GM06990 (cell line): ENCODE data around the gene PPFIA2.

ENCODE experiments used
- DNase-seq: peaks from one replicate; pipeline ENCODE4 v3.0.0-alpha.2; 2011; ENCODE audit not compliant: insufficient read length; ENCODE audit errors: extremely low read depth
- H3K27me3 ChIP-seq: replicated peaks from 2 replicates; pipeline ENCODE4 v1.6.0; 2011; ENCODE audit warnings: low read length; ENCODE audit not compliant: control insufficient read depth, insufficient read depth
- H3K36me3 ChIP-seq: 2 replicates; pipeline ENCODE4 v1.5.1; 2011; ENCODE audit warnings: low read length; ENCODE audit not compliant: control insufficient read depth, insufficient read depth
- H3K4me3 ChIP-seq: replicated peaks from 2 replicates; pipeline ENCODE4 v1.5.1; 2011; ENCODE audit warnings: low read depth, mild to moderate bottlenecking, control low read depth, low read length
- CTCF ChIP-seq: IDR thresholded peaks from 2 replicates; pipeline ENCODE4 v1.5.1; 2011; ENCODE audit warnings: low read length, control low read depth, mild to moderate bottlenecking, inconsistent platforms; ENCODE audit not compliant: insufficient read depth, poor library complexity, severe bottlenecking

The PPFIA2 gene

GRCh38 chr12:81520064-81520945 is 238.8 kb downstream of the PPFIA2 start:
- Histone ChIP-seq H3K36me3 (no peaks in the 10 kb centered on the region), H3K27me3 (no peaks in the 10 kb centered on the region), H3K4me3 (no peak overlapping the region)
- TF ChIP-seq CTCF: no peak
- DNase-seq: no peak

GRCh38 chr12:81518638-81519037 is 240.5 kb downstream of the PPFIA2 start:
- DNase-seq: no peak

GRCh38 chr12:81517296-81517695 is 241.9 kb downstream of the PPFIA2 start:
- DNase-seq: no peak
- no peaks in the 10 kb centered on the region for H3K27me3 ChIP-seq
- H3K36me3 ChIP-seq: no peaks in the 10 kb centered on the region
- no peak overlapping the region for H3K4me3 ChIP-seq
- no peak for TF ChIP-seq CTCF

More at GRCh38 chr12:81518638-81519037, 240.5 kb downstream of the PPFIA2 start:
- no peak overlapping the region for H3K4me3 ChIP-seq
- H3K27me3 ChIP-seq: no peaks in the 10 kb centered on the region
- no peaks in the 10 kb centered on the region for H3K36me3 ChIP-seq
- TF ChIP-seq CTCF: no peak

- no peaks in the 10 kb centered on the region for H3K36me3 ChIP-seq
- no peak for TF ChIP-seq CTCF
- DNase-seq: no peak
These were observed 256.0 kb downstream of the PPFIA2 start for GRCh38 chr12:81502912-81503695.

GRCh38 chr12:81500788-81501187 is 258.4 kb downstream of the PPFIA2 start:
- no peak for DNase-seq
- Histone ChIP-seq H3K4me3 (no peak overlapping the region), H3K27me3 (no peaks in the 10 kb centered on the region), H3K36me3 (no peaks in the 10 kb centered on the region)
- TF ChIP-seq CTCF: no peak

More at GRCh38 chr12:81502912-81503695, 256.0 kb downstream of the PPFIA2 start:
- H3K4me3 ChIP-seq: no peak overlapping the region
- no peaks in the 10 kb centered on the region for H3K27me3 ChIP-seq
